ENCODE data around the gene ZBTB7A.

DNA sequence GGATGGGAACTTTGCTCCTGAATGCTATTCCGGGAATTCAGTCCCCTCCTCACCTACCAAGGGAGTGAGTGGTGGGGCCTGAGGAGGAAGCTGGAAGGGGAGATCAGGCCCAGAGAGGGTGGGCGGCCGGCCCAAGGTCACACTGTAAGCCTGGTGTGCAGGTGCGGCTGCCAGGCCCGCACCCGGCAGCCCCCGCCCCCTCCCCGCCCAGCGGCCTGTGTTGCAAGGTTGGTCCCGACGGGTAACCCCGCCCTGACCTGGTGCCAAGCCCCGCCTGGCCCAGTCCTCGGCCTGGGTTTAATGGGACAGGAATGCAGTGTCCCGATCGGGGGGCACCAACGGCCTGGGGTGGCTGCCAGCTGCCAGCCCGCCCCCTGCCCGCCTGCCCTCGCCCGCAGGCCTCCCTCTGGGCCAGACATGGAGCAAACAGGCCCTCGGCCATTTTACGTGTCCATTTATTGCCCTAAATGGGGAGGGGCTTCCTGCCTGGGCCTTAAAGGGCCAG is 5.5 kb downstream of the ZBTB7A start:
- TF ChIP-seq, protein P1, sequence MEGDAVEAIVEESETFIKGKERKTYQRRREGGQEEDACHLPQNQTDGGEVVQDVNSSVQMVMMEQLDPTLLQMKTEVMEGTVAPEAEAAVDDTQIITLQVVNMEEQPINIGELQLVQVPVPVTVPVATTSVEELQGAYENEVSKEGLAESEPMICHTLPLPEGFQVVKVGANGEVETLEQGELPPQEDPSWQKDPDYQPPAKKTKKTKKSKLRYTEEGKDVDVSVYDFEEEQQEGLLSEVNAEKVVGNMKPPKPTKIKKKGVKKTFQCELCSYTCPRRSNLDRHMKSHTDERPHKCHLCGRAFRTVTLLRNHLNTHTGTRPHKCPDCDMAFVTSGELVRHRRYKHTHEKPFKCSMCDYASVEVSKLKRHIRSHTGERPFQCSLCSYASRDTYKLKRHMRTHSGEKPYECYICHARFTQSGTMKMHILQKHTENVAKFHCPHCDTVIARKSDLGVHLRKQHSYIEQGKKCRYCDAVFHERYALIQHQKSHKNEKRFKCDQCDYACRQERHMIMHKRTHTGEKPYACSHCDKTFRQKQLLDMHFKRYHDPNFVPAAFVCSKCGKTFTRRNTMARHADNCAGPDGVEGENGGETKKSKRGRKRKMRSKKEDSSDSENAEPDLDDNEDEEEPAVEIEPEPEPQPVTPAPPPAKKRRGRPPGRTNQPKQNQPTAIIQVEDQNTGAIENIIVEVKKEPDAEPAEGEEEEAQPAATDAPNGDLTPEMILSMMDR (IDR thresholded peaks at IDR 0.05), result no peak
- TF ChIP-seq POLR2A (IDR thresholded peaks at IDR 0.05) (no peak), EP300 (IDR thresholded peaks at IDR 0.05) (no peak), POLR2AphosphoS5 (IDR thresholded peaks at IDR 0.05) (peak in 1 of 3 donors; percentile 55)
